K562 (cell line): ENCODE results near the gene TSPAN18. TPM values are rescaled to one million over a fixed set of nuclear protein-coding genes. Genes with fewer than 3 reads are reported as not detected.

Source experiments
- ATAC-seq: fragments of 200-7000 bp; cut with Tn5 transposase; 3 replicates; pipeline ENCODE4 v1.9.1; 2020; ENCODE audit warnings: moderate library complexity
- BruUV-seq: library from RNA; stranded (reverse); fragments of 400-500 nt; replicated peaks from 2 replicates; lab custom pipeline; 2021; lab: Mats Ljungman, UMichigan
- CTCF ChIA-PET: fragments of 300-600 bp; formaldehyde crosslinking; extraction: SDS; loops from one replicate; lab custom pipeline; 2021; ENCODE audit warnings: low intra/inter-chr PET ratio; lab: Yijun Ruan, JAX
- POLR2A ChIA-PET: fragments of 300-600, 350-650 bp; sonication (Branson Sonifier 250); formaldehyde crosslinking; extraction: SDS; loops from one replicate; lab custom pipeline; 2021; ENCODE audit warnings: antibody characterized with exemption, inconsistent platforms; lab: Yijun Ruan, JAX
- DNase-seq, 4 experiments: peaks; one replicate each; pipeline versions ENCODE4 v3.0.0 to v3.0.0-alpha.2; 2011 to 2018; ENCODE audit warnings: low spot score in 3 of 4, mixed read lengths in 3 of 4; ENCODE audit errors: extremely low read depth in 1 of 4
- FAIRE-seq: peaks from 2 replicates; lab custom pipeline; 2011; peaks lifted over from hg19 to GRCh38; lab: Jason Lieb, UNC
- H2AFZ ChIP-seq: 2 replicates; pipeline ENCODE4 v1.6.0; 2011; ENCODE audit warnings: low read depth, low read length, control low read depth, inconsistent platforms
- H3K27ac ChIP-seq: fragments of 200-600 bp; 3 replicates; pipeline ENCODE4 v1.8.0; 2011; ENCODE audit warnings: low read depth, mild to moderate bottlenecking, control low read depth, inconsistent platforms, low read length, moderate library complexity, mixed read lengths; ENCODE audit errors: extremely low read depth
- H3K27me3 ChIP-seq, 2 experiments: fragments of 300-600 bp in 1 of 2; 2 replicates in 1 of 2; 3 replicates in 1 of 2; pipeline versions ENCODE4 v1.6.0 to v1.8.0; 2011; ENCODE audit warnings: inconsistent platforms in 2 of 2, low read length in 2 of 2, mild to moderate bottlenecking in 1 of 2, mixed read lengths in 1 of 2, moderate library complexity in 1 of 2; ENCODE audit not compliant: control insufficient read depth in 2 of 2, insufficient read depth in 2 of 2
- H3K36me3 ChIP-seq: fragments of 300-600 bp; 3 replicates; pipeline ENCODE4 v1.8.0; 2011; ENCODE audit warnings: mild to moderate bottlenecking, low read length, inconsistent platforms; ENCODE audit not compliant: control insufficient read depth, insufficient read depth
- H3K4me1 ChIP-seq, 2 experiments: fragments of 200-600 bp in 1 of 2; replicated peaks in 1 of 2; 2 replicates in 1 of 2; 3 replicates in 1 of 2; pipeline versions ENCODE4 v1.5.1 to v1.8.0; 2011; ENCODE audit warnings: inconsistent platforms in 2 of 2, low read length in 2 of 2, mild to moderate bottlenecking in 1 of 2, mixed read lengths in 1 of 2, moderate library complexity in 1 of 2; ENCODE audit not compliant: control insufficient read depth in 2 of 2, insufficient read depth in 2 of 2
- H3K4me2 ChIP-seq: 2 replicates; pipeline ENCODE4 v1.6.1; 2011; ENCODE audit warnings: low read length, control low read depth, inconsistent platforms, mixed read lengths; ENCODE audit not compliant: insufficient read depth
- H3K4me3 ChIP-seq: fragments of 200-600 bp; sonication (generic), shearing (Covaris generic); 2 replicates; pipeline ENCODE4 v1.5.1; 2016; ENCODE audit warnings: control low read depth, inconsistent platforms
- H3K79me2 ChIP-seq: fragments of 200-600 bp; 3 replicates; pipeline ENCODE4 v1.8.0; 2011; ENCODE audit warnings: low read length, inconsistent platforms; ENCODE audit not compliant: control insufficient read depth, insufficient read depth
- H3K9ac ChIP-seq, 2 experiments: 2 replicates each; pipeline versions ENCODE4 v1.6.0 to v1.6.1; 2011; ENCODE audit warnings: low read depth in 2 of 2, low read length in 2 of 2, control low read depth in 1 of 2, inconsistent platforms in 1 of 2, mild to moderate bottlenecking in 1 of 2, mixed read lengths in 1 of 2; ENCODE audit not compliant: insufficient read depth in 1 of 2
- H3K9me1 ChIP-seq: one replicate; pipeline ENCODE4 v1.6.0; 2011; ENCODE audit warnings: inconsistent platforms, mild to moderate bottlenecking, low read length, moderate library complexity; ENCODE audit not compliant: control insufficient read depth, insufficient read depth
- H3K9me3 ChIP-seq: replicated peaks from 2 replicates; pipeline ENCODE4 v1.5.1; 2011; ENCODE audit warnings: low read depth, low read length, inconsistent platforms; ENCODE audit not compliant: control insufficient read depth, insufficient read depth
- H4K20me1 ChIP-seq: replicated peaks from 2 replicates; pipeline ENCODE4 v1.6.1; 2011; ENCODE audit warnings: low read length, inconsistent platforms, mixed read lengths; ENCODE audit not compliant: control insufficient read depth, insufficient read depth
- BRD4 ChIP-seq: fragments of 200-600 bp; sonication (generic); IDR thresholded peaks from 2 replicates; pipeline ENCODE4 v1.6.1; 2017; ENCODE audit warnings: inconsistent platforms
- DPF2 ChIP-seq: fragments of 450-650 bp; IDR thresholded peaks from 2 replicates; pipeline ENCODE4 v1.6.1; 2016
- ESRRA ChIP-seq: fragments of 450-650 bp; IDR thresholded peaks from 2 replicates; pipeline ENCODE4 v1.6.1; 2014; ENCODE audit warnings: low read depth, mild to moderate bottlenecking, moderate library complexity, borderline replicate concordance
- ETS2 ChIP-seq: IDR thresholded peaks from 2 replicates; pipeline ENCODE4 v1.6.1; 2016; ENCODE audit warnings: borderline replicate concordance, missing genetic modification characterization, mild to moderate bottlenecking, moderate library complexity, missing compliant biosample characterization; ENCODE audit not compliant: poor library complexity, severe bottlenecking
- GTF2A2 ChIP-seq: IDR thresholded peaks from 2 replicates; pipeline ENCODE4 v1.6.1; 2016; ENCODE audit warnings: mild to moderate bottlenecking, missing genetic modification characterization, missing compliant biosample characterization
- NR2C1 ChIP-seq, 2 experiments: fragments of 450-650 bp; IDR thresholded peaks; 2 replicates each; pipeline ENCODE4 v1.6.1; 2017; ENCODE audit warnings: mild to moderate bottlenecking in 2 of 2, antibody characterized with exemption in 1 of 2, inconsistent platforms in 1 of 2, missing compliant biosample characterization in 1 of 2, missing genetic modification characterization in 1 of 2
- SMAD2 ChIP-seq: fragments of 150-350 bp; IDR thresholded peaks from 2 replicates; pipeline ENCODE4 v1.6.1; 2014; ENCODE audit warnings: low read depth, mild to moderate bottlenecking, low read length
- VEZF1 ChIP-seq: fragments of 200-800 bp; sonication (Bioruptor generic); IDR thresholded peaks from 2 replicates; pipeline ENCODE4 v1.6.1; 2017; ENCODE audit warnings: missing genetic modification characterization, missing compliant biosample characterization
- ZNF174 ChIP-seq: fragments of 250-450 bp; sonication (Bioruptor Pico); IDR thresholded peaks from 2 replicates; pipeline ENCODE4 v1.4.0; 2020; ENCODE audit warnings: mild to moderate bottlenecking
- ZNF507 ChIP-seq: conservative IDR thresholded peaks from 2 replicates; pipeline ENCODE4 v1.6.1; 2017; ENCODE audit warnings: missing genetic modification characterization, missing compliant biosample characterization
- ZNF79 ChIP-seq: fragments of 250-450 bp; sonication (Bioruptor Pico); IDR thresholded peaks from 2 replicates; pipeline ENCODE4 v1.4.0; 2020; ENCODE audit warnings: low read depth, mild to moderate bottlenecking, moderate library complexity
- WGBS: fragments of 100-300 bp; shearing (Covaris generic); methylation state at CpG from one replicate; pipeline ENCODE4 v1.1.6; 2016; ENCODE audit warnings: low coverage, mixed read lengths; ENCODE audit not compliant: insufficient coverage; ENCODE audit errors: missing lambda C conversion rate; 5-methylcytosine and 5-hydroxymethylcytosine counted together
- in situ Hi-C: fragments of 300-500 bp; cut with MboI; formaldehyde crosslinking; loops from 4 replicates; pipeline ENCODE4 v1.15.0; 2018; ENCODE audit warnings: inconsistent platforms, mixed read lengths
- intact Hi-C: fragments of 100-400 bp; cut with micrococcal nuclease; formaldehyde crosslinking; loops from 2 replicates; pipeline ENCODE4 v1.14.2; 2022
- polyA plus RNA-seq, 8 experiments: library from polyadenylated mRNA; depleted of rRNA in 4 of 8; stranded (reverse) in 5 of 8; unstranded in 3 of 8; fragments of >200 nt; fragmentation: Nextera tagmentation in 2 of 8; fragmentation: Illumina TruSeq in 1 of 8; extraction: Ambion mirVana in 2 of 8; extraction: Trizol in 1 of 8; gene quantifications; 2 replicates each; pipeline versions ENCODE4 v1.2.1 to v1.2.3, GENCODE V29; 2011 to 2014; ENCODE audit warnings: inconsistent platforms in 1 of 8, missing spikeins in 1 of 8
- total RNA-seq, 7 experiments: library from RNA; depleted of rRNA in 6 of 7; stranded (reverse); fragments of >200 nt in 6 of 7; fragmentation: Illumina TruSeq in 2 of 7; extraction: Trizol in 2 of 7; gene quantifications; 2 replicates each; pipeline versions ENCODE4 v1.2.1 to v1.2.3, GENCODE V29; 2011 to 2021; ENCODE audit warnings: low replicate concordance in 1 of 7

TSPAN18 gene
- total and polyA plus RNA-seq, 9 of the 15 experiments (the other 6 are each of a cell fraction or from before 2014, with no cell fraction given): 0.17 to 0.35 (median 0.22) TPM; not detected in 4

- H3K9me1 ChIP-seq: peaks cover 6% of the 10 kb centered on the region
- BruUV-seq: no TSS peak
- no peak overlapping the region for H3K4me3 ChIP-seq
- no peaks in the 10 kb centered on the region for H3K36me3 ChIP-seq
- H3K27me3 ChIP-seq: peaks cover 12 to 61% of the 10 kb centered on the region in 2 experiments; a peak in 4 of 5 replicates
- intact Hi-C loops (loop anchor here (5.0 kb wide), 1 partner anchor 355 kb away; no protein-coding TSS in a partner anchor), in situ Hi-C loops (loop anchor here (5.0 kb wide), 2 partner anchors 290 to 355 kb away; no protein-coding TSS in a partner anchor)
- ATAC-seq: no peak; the same call in 2 of the 3 replicates
- peaks cover 13% of the 10 kb centered on the region; the same call in 1 of the 2 replicates for H4K20me1 ChIP-seq
- DNase-seq: peak in 3 of 4 experiments; percentile 14 to 47 (median 47)
- no peak overlapping the region for H3K27ac ChIP-seq
- H3K9ac ChIP-seq: no peak overlapping the region
- H3K9me3 ChIP-seq: no peaks in the 10 kb centered on the region
- FAIRE-seq: no peak
- TF ChIP-seq DPF2 (no peak), BRD4 (no peak), ESRRA (0 out of 2 replicates have a peak, but pooled peaks have one; percentile 18), ZNF174 (no peak), ETS2 (tag) (no peak), NR2C1 (IDR thresholded peaks at IDR 0.05) (no peak), NR2C1 (tag; IDR thresholded peaks at IDR 0.05) (peak; percentile 34; the same call in 1 of the 2 replicates), ZNF79 (CRISPR knock-in tag) (no peak), VEZF1 (CRISPR knock-in tag) (0 out of 2 replicates have a peak, but pooled peaks have one; percentile 18), GTF2A2 (tag) (no peak), ZNF507 (tag) (no peak), SMAD2 (no peak)
- ChIA-PET POLR2A (no interaction called here), CTCF (interaction anchor here (1.3 to 3.1 kb wide), 4 partner anchors 254 to 292 kb away, joined by 3 to 42 read pairs (median 4); no protein-coding TSS in a partner anchor)
- no peak overlapping the region for H3K4me2 ChIP-seq
- 13% methylated on average over 12 of the region's 12 CpGs for WGBS
- no peak overlapping the region for H2AFZ ChIP-seq
- peaks cover 0 to 7% of the 10 kb centered on the region in 2 experiments; a peak in 2 of 5 replicates for H3K4me1 ChIP-seq
- no peaks in the 10 kb centered on the region for H3K79me2 ChIP-seq
Observed at GRCh38 chr11:44912270-44912987, 185.7 kb downstream of the TSPAN18 start.
